ENCODE results near the gene KIFC1. TPM values are rescaled to one million over a fixed set of nuclear protein-coding genes. Genes with fewer than 3 reads are reported as not detected.

Gene KIFC1
- total and polyA plus RNA-seq, 9 of the 15 experiments (the other 6 are each of a cell fraction or from before 2014, with no cell fraction given) = 1.3 to 95.2 (median 76.9) TPM

DNA sequence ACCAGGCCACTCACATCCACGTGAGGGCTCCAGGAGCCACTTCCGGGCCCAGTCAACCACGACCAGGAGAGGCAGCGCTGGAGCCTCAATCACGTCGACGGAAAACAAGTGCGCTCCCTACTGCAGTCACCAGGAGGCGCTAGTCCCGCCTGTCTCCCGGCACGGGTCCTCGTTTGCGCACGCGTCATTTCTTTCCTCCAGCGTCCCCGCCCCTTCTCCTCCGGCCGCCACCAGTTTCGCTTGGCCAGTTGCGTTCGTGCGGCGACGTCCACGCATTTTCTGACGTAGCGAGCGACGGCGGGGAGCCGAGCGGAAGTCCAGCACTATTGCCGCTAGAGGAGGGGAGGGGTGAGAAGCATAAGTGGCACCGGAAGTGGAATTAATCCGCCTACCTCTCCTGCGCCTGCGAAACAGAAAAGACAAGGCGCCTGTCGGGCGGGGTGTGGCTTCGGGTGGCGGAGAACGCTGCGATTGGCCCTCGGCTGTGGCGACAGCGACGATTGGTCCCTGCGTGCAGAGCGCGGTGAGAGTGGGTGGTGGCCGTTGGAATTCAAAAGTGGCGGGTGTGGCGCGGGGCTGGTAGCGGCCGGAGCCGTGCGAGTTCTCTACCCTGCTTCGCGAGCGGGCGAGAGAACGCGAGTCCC is at the start of gene KIFC1 (continued):
- peak; percentile 51; the same call in 1 of the 2 replicates for TF ChIP-seq ARID1B (IDR thresholded peaks at IDR 0.05)
- no peak for TF ChIP-seq ZBTB49 (CRISPR knock-in tag; IDR thresholded peaks at IDR 0.05; ENCODE audit: borderline replicate concordance)
- no peak for TF ChIP-seq HNRNPK (IDR thresholded peaks at IDR 0.05; ENCODE audit: low read depth, low read length, poor library complexity, severe bottlenecking)
- no peak for TF ChIP-seq ZNF311 (CRISPR knock-in tag; IDR thresholded peaks at IDR 0.05)
- TF ChIP-seq SNRNP70 (optimal IDR thresholded peaks at IDR 0.05; ENCODE audit: low read depth, low read length) = no peak
- no peak for TF ChIP-seq ZNF444 (CRISPR knock-in tag; IDR thresholded peaks at IDR 0.05)
- TF ChIP-seq LARP7 (IDR thresholded peaks at IDR 0.05) = no peak
- no peak for TF ChIP-seq ZNF318 (IDR thresholded peaks at IDR 0.05; ENCODE audit: borderline replicate concordance in 1 of 2, low read depth in 1 of 2)
- TF ChIP-seq, protein P1, sequence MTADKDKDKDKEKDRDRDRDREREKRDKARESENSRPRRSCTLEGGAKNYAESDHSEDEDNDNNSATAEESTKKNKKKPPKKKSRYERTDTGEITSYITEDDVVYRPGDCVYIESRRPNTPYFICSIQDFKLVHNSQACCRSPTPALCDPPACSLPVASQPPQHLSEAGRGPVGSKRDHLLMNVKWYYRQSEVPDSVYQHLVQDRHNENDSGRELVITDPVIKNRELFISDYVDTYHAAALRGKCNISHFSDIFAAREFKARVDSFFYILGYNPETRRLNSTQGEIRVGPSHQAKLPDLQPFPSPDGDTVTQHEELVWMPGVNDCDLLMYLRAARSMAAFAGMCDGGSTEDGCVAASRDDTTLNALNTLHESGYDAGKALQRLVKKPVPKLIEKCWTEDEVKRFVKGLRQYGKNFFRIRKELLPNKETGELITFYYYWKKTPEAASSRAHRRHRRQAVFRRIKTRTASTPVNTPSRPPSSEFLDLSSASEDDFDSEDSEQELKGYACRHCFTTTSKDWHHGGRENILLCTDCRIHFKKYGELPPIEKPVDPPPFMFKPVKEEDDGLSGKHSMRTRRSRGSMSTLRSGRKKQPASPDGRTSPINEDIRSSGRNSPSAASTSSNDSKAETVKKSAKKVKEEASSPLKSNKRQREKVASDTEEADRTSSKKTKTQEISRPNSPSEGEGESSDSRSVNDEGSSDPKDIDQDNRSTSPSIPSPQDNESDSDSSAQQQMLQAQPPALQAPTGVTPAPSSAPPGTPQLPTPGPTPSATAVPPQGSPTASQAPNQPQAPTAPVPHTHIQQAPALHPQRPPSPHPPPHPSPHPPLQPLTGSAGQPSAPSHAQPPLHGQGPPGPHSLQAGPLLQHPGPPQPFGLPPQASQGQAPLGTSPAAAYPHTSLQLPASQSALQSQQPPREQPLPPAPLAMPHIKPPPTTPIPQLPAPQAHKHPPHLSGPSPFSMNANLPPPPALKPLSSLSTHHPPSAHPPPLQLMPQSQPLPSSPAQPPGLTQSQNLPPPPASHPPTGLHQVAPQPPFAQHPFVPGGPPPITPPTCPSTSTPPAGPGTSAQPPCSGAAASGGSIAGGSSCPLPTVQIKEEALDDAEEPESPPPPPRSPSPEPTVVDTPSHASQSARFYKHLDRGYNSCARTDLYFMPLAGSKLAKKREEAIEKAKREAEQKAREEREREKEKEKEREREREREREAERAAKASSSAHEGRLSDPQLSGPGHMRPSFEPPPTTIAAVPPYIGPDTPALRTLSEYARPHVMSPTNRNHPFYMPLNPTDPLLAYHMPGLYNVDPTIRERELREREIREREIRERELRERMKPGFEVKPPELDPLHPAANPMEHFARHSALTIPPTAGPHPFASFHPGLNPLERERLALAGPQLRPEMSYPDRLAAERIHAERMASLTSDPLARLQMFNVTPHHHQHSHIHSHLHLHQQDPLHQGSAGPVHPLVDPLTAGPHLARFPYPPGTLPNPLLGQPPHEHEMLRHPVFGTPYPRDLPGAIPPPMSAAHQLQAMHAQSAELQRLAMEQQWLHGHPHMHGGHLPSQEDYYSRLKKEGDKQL (CRISPR knock-in tag; IDR thresholded peaks at IDR 0.05; ENCODE audit: borderline replicate concordance) = no peak
